WI38 (cell line): Measurements from ENCODE around the gene ZBTB21.

Source experiments
- H3K4me3 ChIP-seq: 2 replicates; pipeline ENCODE4 v1.5.1; 2011; ENCODE audit warnings: low read depth, mild to moderate bottlenecking, control low read depth, low read length
- CTCF ChIP-seq: IDR thresholded peaks from 2 replicates; pipeline ENCODE4 v1.5.1; 2012; ENCODE audit warnings: low read depth, mild to moderate bottlenecking, control low read depth, low read length

Gene ZBTB21

GRCh38 chr21:42009831-42010506 is at the start of gene ZBTB21:
TSS of gene ZBTB21 (minus strand) at chr21:42010360. CDS start at chr21:41994095, 16,265 bp downstream.
- peak within 1 kb of the TSS; percentile 76 for H3K4me3 ChIP-seq
- no peak for TF ChIP-seq CTCF

DNA sequence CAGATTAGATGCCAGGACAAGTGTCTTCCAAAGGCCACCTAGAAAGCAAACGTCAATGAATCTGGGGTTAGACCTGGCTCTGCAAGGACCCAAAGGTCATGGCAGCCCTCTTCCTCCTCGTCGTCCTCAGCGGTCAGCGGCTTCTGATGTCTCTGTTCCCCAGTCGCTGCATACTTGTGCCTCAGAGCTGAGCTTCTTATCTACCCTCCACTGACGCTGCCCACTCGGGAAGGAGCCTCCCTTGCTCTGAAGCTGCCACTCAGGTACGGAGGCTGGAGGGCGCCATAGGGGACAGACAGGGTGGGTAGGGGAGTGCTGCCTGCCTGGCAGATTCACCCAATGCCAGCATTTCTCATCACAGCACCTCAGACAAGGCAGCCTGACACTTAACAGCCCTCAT is 49.6 kb upstream of the ZBTB21 start:
- TF ChIP-seq CTCF = no peak
- no peak overlapping the region for H3K4me3 ChIP-seq

DNA sequence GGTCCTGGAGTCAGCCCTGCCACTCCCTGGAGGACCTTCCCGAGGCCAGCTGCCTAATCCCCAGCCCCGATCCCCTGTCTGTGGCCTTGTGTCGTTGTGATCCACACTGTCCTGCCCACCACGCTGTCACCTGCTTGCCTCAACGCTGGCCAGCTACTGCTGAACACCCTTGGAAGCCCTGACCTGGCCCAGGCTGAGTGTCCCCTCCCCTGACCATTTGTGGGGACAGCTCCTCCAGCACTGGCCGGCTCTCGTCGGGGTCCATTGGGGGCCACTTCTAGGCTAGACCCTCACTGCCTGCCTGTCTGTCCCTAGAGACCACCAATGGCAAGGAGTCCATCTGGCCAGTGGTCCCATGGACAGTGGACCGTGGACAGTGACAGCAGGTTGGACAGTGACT is 49.0 kb upstream of the ZBTB21 start:
- H3K4me3 ChIP-seq = no peak overlapping the region
- no peak for TF ChIP-seq CTCF

GRCh38 chr21:42058631-42059111 is 48.5 kb upstream of the ZBTB21 start:
- TF ChIP-seq CTCF = no peak
- no peak overlapping the region for H3K4me3 ChIP-seq

DNA sequence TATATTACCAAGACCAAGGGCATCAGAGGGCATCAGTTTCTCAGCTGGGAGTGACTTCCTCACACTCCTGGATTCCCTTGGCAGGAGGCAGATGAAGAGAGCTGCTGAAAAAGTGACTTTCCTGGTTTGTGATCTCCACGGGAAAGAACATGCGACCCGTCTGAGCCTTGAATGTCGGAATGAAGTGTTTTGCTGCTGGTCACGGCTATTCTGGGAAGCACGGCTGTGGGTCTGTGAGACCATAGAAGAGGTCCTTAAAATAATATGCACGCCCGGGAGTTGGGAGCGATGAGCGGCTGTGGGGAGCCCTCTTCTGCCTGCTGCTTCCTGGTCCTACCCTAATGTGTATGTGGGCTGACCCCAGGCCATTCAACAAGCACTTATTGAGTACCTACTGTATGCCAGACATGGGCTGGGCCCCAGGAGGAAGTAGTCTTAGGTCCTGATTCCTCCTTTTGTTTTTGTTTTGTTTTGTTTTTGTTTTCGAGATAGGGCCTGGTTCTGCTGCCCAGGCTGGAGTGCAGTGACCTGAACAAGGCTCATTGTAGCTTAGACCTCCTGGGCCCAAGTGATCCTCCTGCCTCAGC is 47.8 kb upstream of the ZBTB21 start:
- TF ChIP-seq CTCF = no peak
- H3K4me3 ChIP-seq = 0 out of 2 replicates have a peak overlapping the region, but pooled peaks have one; percentile 29

DNA sequence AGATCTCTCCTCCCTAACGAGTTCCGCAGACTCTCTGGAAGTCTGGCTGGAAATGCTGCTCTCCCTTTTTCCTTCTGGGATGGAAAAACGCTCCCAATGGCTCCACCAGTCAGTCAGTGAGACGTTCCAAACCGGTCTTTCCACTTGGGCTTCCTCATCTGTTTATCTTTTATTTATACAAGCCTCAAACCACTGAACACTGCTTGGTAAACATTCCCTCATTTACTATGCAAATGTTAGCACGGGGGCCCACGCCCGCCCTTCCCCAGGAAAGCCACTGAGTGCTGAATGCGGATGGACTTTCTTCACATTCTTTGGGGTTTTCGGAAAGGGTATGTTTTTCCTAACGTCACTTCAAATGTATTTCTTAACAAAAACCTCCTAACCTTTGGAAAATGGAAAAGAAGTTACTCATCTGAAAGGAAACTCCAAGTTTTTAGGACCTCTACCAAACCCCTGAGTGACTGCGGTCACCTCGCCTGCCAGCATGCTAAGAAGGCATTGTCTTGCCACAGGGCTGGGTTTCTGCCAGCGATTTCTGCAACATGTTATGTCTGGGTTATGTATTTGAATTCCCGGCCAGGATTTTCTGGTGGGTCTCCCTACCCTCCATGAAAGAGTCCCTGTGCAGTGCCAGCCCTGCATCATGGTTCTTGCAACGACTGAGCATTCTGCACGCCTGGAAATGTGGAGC is 47.0 kb upstream of the ZBTB21 start:
- no peak for TF ChIP-seq CTCF
- peak overlapping the region; percentile 29; the same call in 1 of the 2 replicates for H3K4me3 ChIP-seq

- peak overlapping the region; percentile 19; the same call in 1 of the 2 replicates for H3K4me3 ChIP-seq
- no peak for TF ChIP-seq CTCF
These were observed 46.3 kb upstream of the ZBTB21 start for GRCh38 chr21:42056468-42056867.
